ENCODE results near the gene PLCG2.
"Not testable (repeated sequence)": the region's sequence is repeated elsewhere in the genome, so short reads cannot be mapped to it uniquely, and the experiment has no call there.

PLCG2 gene

DNA sequence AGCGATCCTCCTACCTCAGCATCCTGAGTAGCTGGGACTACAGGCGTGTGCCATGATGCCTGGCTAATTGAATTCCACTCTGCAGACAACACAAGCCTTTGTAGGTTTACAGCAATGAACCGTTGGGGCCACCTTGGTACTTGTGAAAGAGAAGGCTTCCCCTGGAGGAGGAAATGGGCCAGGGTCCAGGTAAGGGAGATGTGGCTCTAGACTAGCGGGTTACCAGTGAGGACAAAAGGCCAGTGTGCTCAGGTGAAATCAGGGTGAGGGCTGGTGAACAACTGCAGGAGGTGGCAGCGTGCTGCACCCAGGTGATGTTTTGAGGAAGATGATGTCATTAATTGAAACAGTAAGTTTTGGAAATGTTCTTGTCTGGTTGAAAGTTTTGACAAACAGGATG lies 225.5 kb downstream of the PLCG2 start:
- DNase-seq (ENCODE audit: low spot score): no peak

DNA sequence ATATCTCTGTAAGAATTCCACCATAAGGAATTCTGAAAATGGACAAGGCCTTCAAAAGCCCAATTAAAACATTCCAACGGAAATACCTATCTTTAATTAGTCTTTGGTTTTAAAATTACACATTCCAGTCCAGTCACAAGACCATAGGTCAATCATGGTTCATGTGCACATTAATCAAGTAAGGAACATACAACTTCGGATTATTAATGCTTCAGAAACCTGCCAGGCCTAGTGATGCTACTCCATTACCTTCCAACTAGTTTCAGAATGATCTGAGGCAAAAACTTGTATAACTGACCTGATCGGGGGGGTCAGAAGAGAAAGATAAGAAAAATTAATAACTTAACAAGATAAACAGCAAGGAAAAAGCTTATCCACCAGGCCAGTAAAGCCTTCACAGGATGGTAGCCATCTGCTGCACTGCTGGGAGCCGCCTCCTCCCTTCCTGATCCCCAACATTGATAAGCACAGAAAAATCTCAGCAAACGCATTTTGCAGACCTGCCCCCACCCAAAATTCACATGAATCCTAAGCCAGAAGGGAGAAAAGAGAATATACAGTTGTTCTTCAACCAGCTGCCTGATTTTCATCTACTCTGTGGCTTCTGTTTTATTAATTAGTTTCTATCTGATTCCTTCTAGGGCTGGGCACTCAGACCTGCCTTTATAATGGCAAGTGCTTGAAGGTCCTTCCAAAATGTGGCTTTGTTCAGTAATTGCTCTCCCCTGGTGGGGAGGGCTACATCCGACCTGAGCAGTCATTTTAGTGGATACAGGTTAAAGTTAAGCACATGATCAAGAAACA lies 226.1 kb downstream of the PLCG2 start:
- no peak for DNase-seq (ENCODE audit: low spot score)

DNA sequence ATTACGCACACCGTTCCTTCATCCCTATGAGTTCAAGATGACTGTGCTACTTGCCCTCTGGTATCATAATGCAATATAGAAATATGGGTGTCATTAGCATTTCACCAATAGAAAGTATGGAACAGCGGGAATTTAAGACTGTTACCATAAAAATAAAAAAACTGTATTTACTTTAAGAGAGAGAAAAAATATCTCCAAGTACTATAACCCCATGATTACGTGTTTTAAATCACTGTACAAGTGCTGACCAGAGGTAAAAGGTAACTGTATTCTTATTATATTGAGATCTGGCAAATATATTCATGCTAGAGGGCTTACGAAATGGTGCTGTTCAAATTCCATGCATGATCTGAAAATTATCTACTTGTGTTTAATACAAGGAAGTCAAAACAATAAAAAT lies 226.9 kb downstream of the PLCG2 start:
- DNase-seq (ENCODE audit: low spot score): no peak

DNA sequence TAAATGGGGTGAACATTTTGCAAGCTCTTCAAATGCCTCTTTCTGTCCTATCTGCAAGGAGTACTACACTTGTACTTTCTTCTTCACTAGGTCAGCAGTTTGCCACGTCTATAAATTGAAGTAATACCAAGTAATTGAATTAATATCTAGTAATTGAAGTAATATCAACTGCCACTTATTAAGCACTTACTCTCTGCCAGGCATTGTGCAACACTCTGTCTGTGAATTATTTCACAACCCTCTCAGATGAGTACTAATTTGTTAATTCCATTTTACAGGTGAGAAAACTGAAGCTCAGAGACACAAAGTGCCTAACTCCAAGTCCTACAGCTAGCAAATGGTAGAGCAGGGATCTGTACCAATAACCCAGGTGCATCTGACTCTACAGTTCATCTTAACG lies 228.1 kb downstream of the PLCG2 start:
- DNase-seq (ENCODE audit: low spot score): no peak

DNA sequence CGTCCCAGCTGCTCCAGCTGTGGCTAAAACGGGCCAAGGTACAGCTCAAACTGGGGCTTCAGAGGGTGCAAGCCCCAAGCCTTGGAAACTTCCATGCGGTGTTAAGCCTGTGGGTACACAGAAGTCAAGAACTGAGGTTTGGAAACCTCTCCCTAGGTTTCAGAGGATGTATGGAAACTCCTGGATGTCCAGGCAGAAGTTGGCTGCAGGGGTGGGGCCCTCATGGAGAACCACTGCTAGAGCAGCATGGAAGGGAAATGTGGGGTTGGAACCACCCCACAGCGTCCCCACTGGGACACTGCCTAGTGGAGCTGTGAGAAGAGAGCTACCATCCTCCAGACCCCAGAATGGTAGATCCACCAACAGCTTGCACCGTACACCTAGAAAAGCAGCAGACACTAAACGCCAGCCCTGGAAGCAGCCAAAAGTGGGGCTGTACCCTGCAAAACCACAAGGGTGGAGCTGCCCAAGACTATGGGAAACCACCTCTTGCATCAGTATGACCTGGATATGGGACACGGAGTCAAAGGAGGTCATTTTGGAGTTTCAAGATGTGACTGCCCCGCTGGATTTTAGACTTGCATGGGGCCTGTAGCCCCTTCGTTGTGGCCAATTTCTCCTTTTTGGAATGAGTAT lies 230.0 kb downstream of the PLCG2 start:
- no peak for DNase-seq (ENCODE audit: low spot score)

DNA sequence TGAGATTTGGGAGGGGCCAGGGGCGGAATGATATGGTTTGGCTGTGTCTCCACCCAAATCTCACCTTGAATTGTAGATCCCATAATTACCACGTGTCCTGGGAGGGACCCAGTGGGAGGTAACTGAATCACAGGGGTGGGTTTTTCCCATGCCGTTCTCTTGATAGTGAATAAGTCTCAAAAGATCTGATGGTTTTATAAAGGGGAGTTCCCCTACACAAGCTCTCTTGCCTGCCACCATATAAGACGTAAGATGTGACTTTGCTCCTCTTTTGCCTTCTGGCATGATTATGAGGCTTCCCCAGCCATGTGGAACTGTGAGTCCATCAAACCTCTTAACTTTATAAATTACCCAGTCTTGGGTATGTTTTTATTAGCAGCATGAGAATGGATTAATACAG lies 230.7 kb downstream of the PLCG2 start:
- DNase-seq (ENCODE audit: low spot score): not testable (repeated sequence)

DNA sequence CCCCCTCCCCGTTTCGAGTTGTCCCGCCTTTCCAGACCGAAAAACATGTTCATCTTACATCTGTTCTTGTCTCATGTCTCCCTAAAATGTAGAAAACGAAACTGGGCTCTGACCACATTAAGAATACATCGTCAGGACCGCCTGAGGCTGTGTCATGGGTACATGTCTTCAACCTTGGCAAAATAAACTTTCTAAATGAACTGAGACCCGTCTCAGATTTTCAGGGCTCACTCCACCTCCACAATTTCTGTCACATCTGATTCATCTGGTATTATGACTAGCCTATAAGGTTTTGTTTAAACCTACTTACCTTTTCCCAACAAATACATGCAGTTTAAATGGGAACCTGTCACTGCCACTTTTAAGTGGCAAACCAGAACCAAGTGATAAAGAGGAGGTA lies 231.6 kb downstream of the PLCG2 start:
- no peak for DNase-seq (ENCODE audit: low spot score)

DNA sequence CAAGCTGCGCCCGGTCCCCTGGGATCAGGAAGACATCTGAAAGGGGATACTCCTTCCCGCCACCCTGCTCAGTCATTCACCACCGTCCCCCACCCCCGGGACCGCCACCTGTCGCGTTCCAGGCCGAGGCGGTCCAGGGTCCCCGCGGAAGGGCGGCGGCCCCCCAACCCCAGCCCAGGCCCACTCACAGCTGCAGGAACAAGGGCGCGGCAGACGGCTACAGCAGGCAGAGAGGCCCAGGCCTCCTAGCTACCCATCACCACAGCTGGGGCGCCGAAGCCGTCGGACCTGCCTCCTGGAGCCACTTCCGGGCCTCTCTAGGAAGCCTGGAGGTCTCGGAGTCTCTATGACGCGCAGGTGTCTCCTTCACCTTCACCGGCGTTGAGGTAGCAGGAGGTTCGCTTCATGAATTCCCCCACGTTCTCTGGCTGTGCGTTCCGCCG lies 232.1 kb downstream of the PLCG2 start, which contains the start of gene SDR42E1:
Gene SDR42E1, minus strand, starts transcription at position 272 of the 443 bp plus-strand sequence. CDS start 10,612 bp downstream, outside the sequence.
- DNase-seq (ENCODE audit: low spot score): no peak
